Activated CD4-positive, alpha-beta memory T cell treated with anti-CD3 and anti-CD28 coated beads, Interleukin-2, amount 10 ng/mL, durations not matched to agents 7 days and 5 days (primary cell): ENCODE data around the gene SLC8A2. TPM values are rescaled to one million over a fixed set of nuclear protein-coding genes. Genes with fewer than 3 reads are reported as not detected.

ENCODE experiments used
- CTCF ChIA-PET: fragments of 350-600 bp; sonication (Branson Sonifier 250); formaldehyde crosslinking; loops from one replicate; lab custom pipeline; 2021; ENCODE audit warnings: antibody characterized with exemption, inconsistent platforms; lab: Charles Lee
- POLR2A ChIA-PET: fragments of 350-600 bp; sonication (Branson Sonifier 250); formaldehyde crosslinking; loops from one replicate; lab custom pipeline; 2021; ENCODE audit warnings: antibody characterized with exemption; lab: Charles Lee
- DNase-seq: peaks from one replicate; pipeline ENCODE4 v3.0.0-alpha.2; 2020
- H3K27ac Mint-ChIP-seq: one replicate; pipeline ENCODE4 v1.8.0; 2021; ENCODE audit warnings: mild to moderate bottlenecking, mixed read lengths
- H3K27me3 Mint-ChIP-seq: one replicate; pipeline ENCODE4 v1.8.0; 2021; ENCODE audit warnings: mixed read lengths
- H3K36me3 Mint-ChIP-seq: one replicate; pipeline ENCODE4 v1.8.0; 2021; ENCODE audit warnings: low read depth, mixed read lengths
- H3K4me1 Mint-ChIP-seq: one replicate; pipeline ENCODE4 v1.8.0; 2021; ENCODE audit warnings: mixed read lengths
- H3K4me3 Mint-ChIP-seq: one replicate; pipeline ENCODE4 v1.8.0; 2021; ENCODE audit warnings: mild to moderate bottlenecking, mixed read lengths
- H3K9me3 Mint-ChIP-seq: one replicate; pipeline ENCODE4 v1.8.0; 2021; ENCODE audit warnings: mixed read lengths
- total RNA-seq, 2 experiments: library from RNA; stranded (reverse); gene quantifications; one replicate each; pipeline ENCODE4 v1.2.3, GENCODE V29; 2021

The SLC8A2 gene
- total RNA-seq, 2 experiments from 2014 or later: not detected

GRCh38 chr19:47465957-47466356 is 5.7 kb downstream of the SLC8A2 start:
- CTCF ChIA-PET: no interaction called here
- no peaks in the 10 kb centered on the region for H3K36me3 Mint-ChIP-seq
- POLR2A ChIA-PET: no interaction called here
- H3K27ac Mint-ChIP-seq: no peak overlapping the region
- no peak for DNase-seq
- peaks cover 44% of the 10 kb centered on the region for H3K27me3 Mint-ChIP-seq
- H3K4me1 Mint-ChIP-seq: peaks cover 2% of the 10 kb centered on the region
- H3K4me3 Mint-ChIP-seq: no peak overlapping the region
- no peaks in the 10 kb centered on the region for H3K9me3 Mint-ChIP-seq

GRCh38 chr19:47464675-47465419 is 6.8 kb downstream of the SLC8A2 start:
- CTCF ChIA-PET: no interaction called here

GRCh38 chr19:47461876-47462275 is 9.8 kb downstream of the SLC8A2 start:
- no peak for DNase-seq
- Mint-ChIP-seq H3K27me3 (peaks cover 13% of the 10 kb centered on the region), H3K4me1 (no peaks in the 10 kb centered on the region), H3K27ac (no peak overlapping the region), H3K36me3 (no peaks in the 10 kb centered on the region), H3K9me3 (no peaks in the 10 kb centered on the region), H3K4me3 (no peak overlapping the region)
- ChIA-PET CTCF (no interaction called here), POLR2A (no interaction called here)

More at GRCh38 chr19:47464675-47465419, 6.8 kb downstream of the SLC8A2 start:
- Mint-ChIP-seq H3K36me3 (no peaks in the 10 kb centered on the region), H3K27ac (no peak overlapping the region), H3K9me3 (no peaks in the 10 kb centered on the region), H3K4me1 (no peaks in the 10 kb centered on the region), H3K27me3 (peaks cover 35% of the 10 kb centered on the region), H3K4me3 (no peak overlapping the region)
- DNase-seq: no peak
- POLR2A ChIA-PET: no interaction called here

- Mint-ChIP-seq H3K9me3 (no peaks in the 10 kb centered on the region), H3K36me3 (no peaks in the 10 kb centered on the region), H3K4me1 (no peaks in the 10 kb centered on the region), H3K27ac (no peak overlapping the region), H3K4me3 (no peak overlapping the region), H3K27me3 (peaks cover 27% of the 10 kb centered on the region)
- no peak for DNase-seq
- ChIA-PET CTCF (no interaction called here), POLR2A (no interaction called here)
Observed at GRCh38 chr19:47459477-47459876, 12.2 kb downstream of the SLC8A2 start.

GRCh38 chr19:47458672-47459071 is 13.0 kb downstream of the SLC8A2 start:
- no peak overlapping the region for H3K27ac Mint-ChIP-seq
- DNase-seq: no peak
- H3K9me3 Mint-ChIP-seq: no peaks in the 10 kb centered on the region
- peaks cover 30% of the 10 kb centered on the region for H3K27me3 Mint-ChIP-seq
- H3K4me3 Mint-ChIP-seq: no peak overlapping the region
- no peaks in the 10 kb centered on the region for H3K4me1 Mint-ChIP-seq
- no peaks in the 10 kb centered on the region for H3K36me3 Mint-ChIP-seq
- CTCF ChIA-PET: no interaction called here
- POLR2A ChIA-PET: no interaction called here

GRCh38 chr19:47456721-47457474 is 14.8 kb downstream of the SLC8A2 start:
- H3K9me3 Mint-ChIP-seq: no peaks in the 10 kb centered on the region
- no peaks in the 10 kb centered on the region for H3K4me1 Mint-ChIP-seq
- H3K36me3 Mint-ChIP-seq: no peaks in the 10 kb centered on the region
- no peak overlapping the region for H3K27ac Mint-ChIP-seq
- H3K27me3 Mint-ChIP-seq: peaks cover 28% of the 10 kb centered on the region
- DNase-seq: no peak
- POLR2A ChIA-PET: no interaction called here
- H3K4me3 Mint-ChIP-seq: no peak overlapping the region
- CTCF ChIA-PET: interaction anchor here (1.5 kb wide), 1 partner anchor 20 kb away, joined by 8 read pairs; no protein-coding TSS in a partner anchor

GRCh38 chr19:47450478-47450877 is 21.2 kb downstream of the SLC8A2 start:
- Mint-ChIP-seq H3K27ac (no peak overlapping the region), H3K27me3 (peaks cover 54% of the 10 kb centered on the region), H3K4me1 (peaks cover 22% of the 10 kb centered on the region), H3K9me3 (no peaks in the 10 kb centered on the region), H3K4me3 (no peak overlapping the region), H3K36me3 (no peaks in the 10 kb centered on the region)
- no peak for DNase-seq
- CTCF ChIA-PET: no interaction called here
- POLR2A ChIA-PET: no interaction called here

GRCh38 chr19:47448360-47448727 is 23.3 kb downstream of the SLC8A2 start:
- no peaks in the 10 kb centered on the region for H3K36me3 Mint-ChIP-seq
- H3K27ac Mint-ChIP-seq: no peak overlapping the region
- CTCF ChIA-PET: interaction anchor here (0.6 to 1.2 kb wide), 2 partner anchors 12 to 1394 kb away, joined by 3 to 4 read pairs; no protein-coding TSS in a partner anchor
- peaks cover 59% of the 10 kb centered on the region for H3K27me3 Mint-ChIP-seq
- POLR2A ChIA-PET: interaction anchor here (0.9 kb wide), 1 partner anchor 14 kb away, joined by 3 read pairs; no protein-coding TSS in a partner anchor
- no peak for DNase-seq
- H3K4me1 Mint-ChIP-seq: peaks cover 41% of the 10 kb centered on the region
- H3K4me3 Mint-ChIP-seq: no peak overlapping the region
- H3K9me3 Mint-ChIP-seq: no peaks in the 10 kb centered on the region

GRCh38 chr19:47447470-47448359 is 24.0 kb downstream of the SLC8A2 start:
- peaks cover 45% of the 10 kb centered on the region for H3K4me1 Mint-ChIP-seq
- no peaks in the 10 kb centered on the region for H3K36me3 Mint-ChIP-seq
- POLR2A ChIA-PET: interaction anchor here (0.9 to 1.2 kb wide), 2 partner anchors 15 to 36 kb away, joined by 3 to 8 read pairs; partner anchors contain the start of gene KPTN
- CTCF ChIA-PET: interaction anchor here (0.9 to 2.4 kb wide), 2 partner anchors 11 to 13 kb away, joined by 3 to 14 read pairs; no protein-coding TSS in a partner anchor
- no peaks in the 10 kb centered on the region for H3K9me3 Mint-ChIP-seq
- H3K4me3 Mint-ChIP-seq: peak overlapping the region; percentile 46
- H3K27me3 Mint-ChIP-seq: peaks cover 66% of the 10 kb centered on the region
- peak; percentile 74 for DNase-seq
- no peak overlapping the region for H3K27ac Mint-ChIP-seq

GRCh38 chr19:47446534-47447469 is 24.9 kb downstream of the SLC8A2 start:
- Mint-ChIP-seq H3K27ac (no peak overlapping the region), H3K9me3 (no peaks in the 10 kb centered on the region), H3K27me3 (peaks cover 69% of the 10 kb centered on the region), H3K4me3 (peak overlapping the region; percentile 46), H3K36me3 (no peaks in the 10 kb centered on the region), H3K4me1 (peaks cover 45% of the 10 kb centered on the region)
- CTCF ChIA-PET: interaction anchor here (0.9 to 2.4 kb wide), 5 partner anchors 10 to 37 kb away, joined by 3 to 14 read pairs (median 4); partner anchors contain the start of gene KPTN
- POLR2A ChIA-PET: interaction anchor here (1.1 to 1.2 kb wide), 2 partner anchors 37 to 154 kb away, joined by 5 to 8 read pairs; partner anchors contain the start of gene KPTN
- peak; percentile 45 for DNase-seq

- DNase-seq: peak; percentile 62
- ChIA-PET POLR2A (interaction anchor here (1.1 kb wide), 1 partner anchor 155 kb away, joined by 5 read pairs; no protein-coding TSS in a partner anchor), CTCF (interaction anchor here (1.0 to 2.4 kb wide), 4 partner anchors 9 to 38 kb away, joined by 4 to 14 read pairs (median 4); partner anchors contain the start of gene KPTN)
- peaks cover 45% of the 10 kb centered on the region for H3K4me1 Mint-ChIP-seq
- peak overlapping the region; percentile 50 for H3K4me3 Mint-ChIP-seq
- H3K36me3 Mint-ChIP-seq: no peaks in the 10 kb centered on the region
- H3K9me3 Mint-ChIP-seq: no peaks in the 10 kb centered on the region
- no peak overlapping the region for H3K27ac Mint-ChIP-seq
- peaks cover 72% of the 10 kb centered on the region for H3K27me3 Mint-ChIP-seq
Observed at GRCh38 chr19:47445937-47446402, 25.7 kb downstream of the SLC8A2 start.
